Measurements from ENCODE around the gene CALD1. TPM values are rescaled to one million over a fixed set of nuclear protein-coding genes. Genes with fewer than 3 reads are reported as not detected.

CALD1 gene
- total and polyA plus RNA-seq, 8 donors, result 146 to 1,007 (median 302) TPM

GRCh38 chr7:134768243-134768642, 11.2 kb upstream of the CALD1 start:
- H3K9me3 ChIP-seq, result no peaks in the 10 kb centered on the region
- no peak for TF ChIP-seq POLR2A (IDR thresholded peaks at IDR 0.05)
- no peak for TF ChIP-seq CTCF (IDR thresholded peaks at IDR 0.05)
- no peak for TF ChIP-seq EP300 (IDR thresholded peaks at IDR 0.05)
- no peak for TF ChIP-seq POLR2AphosphoS5 (IDR thresholded peaks at IDR 0.05)
- DNase-seq, result no peak
- no peaks in the 10 kb centered on the region for H3K36me3 ChIP-seq
- WGBS, 5 donors, result 83 to 100% (median 92%) methylated on average over 4 of the region's 4 CpGs
- H3K4me1 ChIP-seq, result no peaks in the 10 kb centered on the region
- no peak overlapping the region for H3K4me3 ChIP-seq
- no peak overlapping the region for H3K27ac ChIP-seq
- intact Hi-C loops (cut with DNase I; ENCODE audit: low total_unique reads), result no loop called here
- H3K27me3 ChIP-seq, result no peaks in the 10 kb centered on the region

- Histone ChIP-seq H3K27ac (no peak overlapping the region), H3K4me3 (no peak overlapping the region), H3K9me3 (no peaks in the 10 kb centered on the region), H3K36me3 (no peaks in the 10 kb centered on the region), H3K27me3 (no peaks in the 10 kb centered on the region), H3K4me1 (no peaks in the 10 kb centered on the region)
- DNase-seq, result no peak
- WGBS, 5 donors, result 74 to 77% (median 74%) methylated on average over 6 of the region's 6 CpGs
- TF ChIP-seq POLR2AphosphoS5 (IDR thresholded peaks at IDR 0.05) (no peak), CTCF (IDR thresholded peaks at IDR 0.05) (no peak), EP300 (IDR thresholded peaks at IDR 0.05) (no peak), POLR2A (IDR thresholded peaks at IDR 0.05) (no peak)
- intact Hi-C loops (cut with DNase I; ENCODE audit: low total_unique reads), result no loop called here
These were observed 8.8 kb upstream of the CALD1 start for GRCh38 chr7:134770676-134771075.

GRCh38 chr7:134771111-134771510, 8.3 kb upstream of the CALD1 start:
- no peak for TF ChIP-seq POLR2AphosphoS5 (IDR thresholded peaks at IDR 0.05)
- TF ChIP-seq EP300 (IDR thresholded peaks at IDR 0.05), result no peak
- TF ChIP-seq POLR2A (IDR thresholded peaks at IDR 0.05), result no peak
- TF ChIP-seq CTCF (IDR thresholded peaks at IDR 0.05), result no peak
- no peak overlapping the region for H3K27ac ChIP-seq
- no peak overlapping the region for H3K4me3 ChIP-seq
- no peaks in the 10 kb centered on the region for H3K9me3 ChIP-seq
- H3K36me3 ChIP-seq, result no peaks in the 10 kb centered on the region
- 87 to 94% (median 90%) methylated on average over 3 of the region's 3 CpGs for WGBS, 5 donors
- no peaks in the 10 kb centered on the region for H3K27me3 ChIP-seq
- DNase-seq, result no peak
- H3K4me1 ChIP-seq, result no peaks in the 10 kb centered on the region
- intact Hi-C loops (cut with DNase I; ENCODE audit: low total_unique reads), result no loop called here

- Histone ChIP-seq H3K4me1 (no peaks in the 10 kb centered on the region), H3K4me3 (no peak overlapping the region), H3K27ac (no peak overlapping the region), H3K36me3 (no peaks in the 10 kb centered on the region), H3K27me3 (no peaks in the 10 kb centered on the region), H3K9me3 (no peaks in the 10 kb centered on the region)
- 57 to 77% (median 70%) methylated on average over 2 of the region's 2 CpGs for WGBS, 5 donors
- no peak for DNase-seq
- TF ChIP-seq EP300 (IDR thresholded peaks at IDR 0.05), result no peak
- no peak for TF ChIP-seq POLR2AphosphoS5 (IDR thresholded peaks at IDR 0.05)
- no peak for TF ChIP-seq POLR2A (IDR thresholded peaks at IDR 0.05)
- no peak for TF ChIP-seq CTCF (IDR thresholded peaks at IDR 0.05)
- intact Hi-C loops (cut with DNase I; ENCODE audit: low total_unique reads), result no loop called here
These were observed 7.5 kb upstream of the CALD1 start for GRCh38 chr7:134771889-134772288.

Data from stomach (tissue), 9 donors.